GM12801 (cell line): ENCODE results near the gene PAX2.

Source experiments
- CTCF ChIP-seq: IDR thresholded peaks from one replicate; pipeline ENCODE4 v1.5.1; 2011; ENCODE audit warnings: control low read depth; ENCODE audit not compliant: insufficient read length; ENCODE audit errors: extremely low read depth

The PAX2 gene

GRCh38 chr10:100793055-100793454 is 47.7 kb downstream of the PAX2 start:
- TF ChIP-seq CTCF, result no peak

DNA sequence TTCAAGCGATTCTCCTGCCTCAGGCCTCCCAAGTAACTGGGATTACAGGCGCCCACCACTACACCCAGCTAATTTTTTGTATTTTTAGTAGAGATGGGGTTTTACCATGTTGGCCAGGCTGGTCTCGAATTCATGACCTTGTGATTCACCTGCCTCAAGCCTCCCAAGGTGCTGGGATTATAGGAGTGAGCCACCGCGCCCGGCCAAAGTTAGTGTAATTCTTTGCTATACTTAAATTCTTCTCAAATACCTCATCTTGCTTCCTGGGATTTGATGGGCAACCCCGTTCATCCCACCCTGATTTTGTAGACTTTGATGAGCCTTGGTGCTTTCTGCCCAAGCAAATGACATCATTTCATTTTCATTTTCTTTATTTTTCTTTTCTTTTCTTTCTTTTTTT is 54.5 kb downstream of the PAX2 start:
- no peak for TF ChIP-seq CTCF

DNA sequence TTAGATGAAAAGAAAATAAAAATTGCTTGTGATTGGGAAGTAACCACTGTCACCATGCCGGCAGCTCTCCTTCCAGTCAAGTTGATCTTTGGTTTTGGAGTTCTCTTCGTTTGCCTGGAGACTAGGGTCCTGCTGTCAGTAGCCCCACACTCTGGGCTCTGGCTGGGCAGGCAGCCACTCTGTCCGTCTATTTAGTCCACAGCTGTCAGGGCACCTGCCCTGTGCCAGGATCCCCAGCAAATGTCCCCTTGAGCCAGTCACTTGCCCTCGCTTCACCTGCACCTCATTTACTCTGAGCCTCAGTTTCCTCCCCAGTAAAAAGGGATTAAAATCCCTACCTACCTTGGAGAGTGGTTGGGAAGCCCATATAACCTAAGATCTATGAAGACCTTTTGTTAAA is 55.5 kb downstream of the PAX2 start:
- no peak for TF ChIP-seq CTCF

GRCh38 chr10:100802196-100802595 is 56.8 kb downstream of the PAX2 start:
- TF ChIP-seq CTCF, result no peak

DNA sequence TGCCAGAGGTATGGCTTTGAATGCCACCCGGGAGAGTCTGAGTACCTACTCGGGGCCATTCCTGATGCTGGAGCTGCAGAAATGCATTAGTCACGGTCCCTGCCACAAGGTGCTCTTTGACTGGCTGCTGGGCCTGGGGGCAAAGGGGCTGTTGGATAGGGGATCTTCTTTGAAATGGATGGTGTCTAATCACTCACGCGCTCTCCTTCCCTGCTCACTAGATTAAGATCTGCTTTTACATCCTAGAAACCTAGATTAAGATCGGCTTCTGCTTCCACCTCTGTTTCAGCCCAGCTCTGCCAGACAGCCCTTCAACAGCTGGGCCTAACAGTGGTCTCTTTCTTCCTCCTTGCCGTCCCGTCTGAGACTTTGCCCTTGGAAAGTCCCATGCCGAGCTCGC is 57.2 kb downstream of the PAX2 start:
- no peak for TF ChIP-seq CTCF

DNA sequence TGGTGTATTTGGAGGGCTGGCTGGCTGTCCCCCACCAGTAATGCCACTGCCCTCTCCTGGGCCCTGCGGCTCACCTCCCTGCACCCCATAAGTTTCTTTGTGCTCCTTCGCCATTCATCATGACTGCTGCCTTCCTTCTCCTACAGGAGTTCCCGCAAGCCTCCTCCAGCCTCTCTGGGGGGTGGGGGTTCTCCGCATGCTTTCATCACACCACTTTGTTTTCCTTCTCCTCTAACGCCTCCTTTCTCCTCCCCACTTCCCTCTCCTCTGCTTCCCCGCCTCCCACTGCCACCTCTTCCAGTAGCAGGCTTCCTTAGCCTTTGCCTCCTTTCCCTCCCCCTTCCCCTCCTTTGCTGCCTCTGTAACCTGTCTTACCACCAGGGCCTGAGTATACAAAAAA is 58.1 kb downstream of the PAX2 start:
- TF ChIP-seq CTCF, result no peak

DNA sequence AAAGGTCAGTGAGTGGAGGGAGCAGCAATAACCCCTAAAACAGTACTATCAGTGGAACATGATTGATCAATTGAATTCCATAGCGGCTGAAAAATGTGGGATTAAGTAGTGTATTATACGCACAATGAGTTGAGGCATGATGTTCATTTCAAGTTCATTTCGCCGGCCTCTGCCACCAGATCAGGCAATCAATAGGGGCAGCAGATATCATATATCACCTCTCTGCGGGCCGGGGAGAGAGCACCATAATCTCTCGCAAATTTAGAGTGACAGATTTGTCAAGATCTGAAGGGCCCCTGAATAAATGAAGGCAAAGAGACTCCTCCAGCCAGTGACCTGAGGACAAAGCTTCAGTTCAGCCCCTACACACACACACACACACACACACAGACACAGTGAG is 58.5 kb downstream of the PAX2 start:
- TF ChIP-seq CTCF, result no peak

GRCh38 chr10:100805543-100806355 is 60.4 kb downstream of the PAX2 start:
- no peak for TF ChIP-seq CTCF
